NCI-H1092 (cell line): Measurements from ENCODE around the gene PEAK3.

Experiments
- DNase-seq: peaks from one replicate; lab custom pipeline; 2025; lab: John Stamatoyannopoulos, UW

The PEAK3 gene

DNA sequence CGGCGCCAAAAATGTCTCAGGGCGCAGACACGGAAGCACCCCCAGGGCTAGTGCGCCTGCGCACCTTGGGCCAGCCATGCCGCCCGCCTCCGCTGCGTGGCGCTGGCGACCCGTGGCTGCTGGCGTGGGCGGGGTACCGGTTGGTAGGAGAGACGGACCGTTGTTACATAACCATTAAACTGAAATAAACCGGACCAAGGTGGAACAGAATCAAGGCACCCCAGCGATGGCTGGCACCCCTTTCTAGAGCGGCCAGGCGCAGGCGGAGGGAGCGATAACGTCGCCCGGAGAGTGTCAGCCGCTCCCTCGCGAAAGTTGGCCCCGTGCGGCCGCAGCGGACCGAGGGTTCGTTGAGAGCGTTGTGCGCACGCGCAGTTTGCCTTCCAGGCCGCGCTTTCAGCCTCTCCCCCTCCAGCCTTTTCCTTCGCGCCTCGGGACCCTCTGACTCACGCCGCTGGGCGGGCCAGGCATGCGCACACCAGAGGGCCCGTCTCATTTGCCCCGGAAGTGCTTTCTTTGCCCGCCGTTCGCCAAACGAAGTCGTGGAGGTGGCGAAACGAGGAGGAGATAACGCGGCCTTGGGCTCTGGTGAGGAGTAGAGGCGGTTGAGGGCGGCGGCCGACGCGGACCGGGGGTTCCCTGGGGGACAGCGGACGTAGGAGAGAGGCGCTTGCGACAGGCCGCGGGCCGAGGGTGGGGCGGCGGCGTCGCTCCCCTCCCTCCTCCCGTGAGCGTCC is 45.5 kb downstream of the PEAK3 start, which contains the start of the genes PLEKHJ1 and SF3A2:
TSS of gene PLEKHJ1 (minus strand) at position 16 of the 737 bp plus-strand sequence. CDS start 81 bp downstream, outside the sequence.
TSS of gene SF3A2 (plus strand) at position 511 of the 737 bp plus-strand sequence. CDS start 6,595 bp downstream, outside the sequence.
- peak; percentile 98 for DNase-seq

DNA sequence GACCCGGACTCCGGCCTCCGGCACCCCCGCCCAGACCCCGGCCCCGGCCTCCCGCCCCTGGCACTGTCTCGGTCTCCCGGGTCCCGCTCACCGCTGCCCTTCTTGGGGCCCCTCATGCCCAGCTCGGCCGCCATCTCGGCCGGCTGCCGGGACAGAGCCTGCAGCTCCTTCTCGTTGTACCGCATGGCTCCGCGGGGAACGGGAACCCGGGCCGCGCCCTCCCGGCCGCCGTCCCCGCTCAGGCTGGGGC is 46.0 kb downstream of the PEAK3 start:
- no peak for DNase-seq

DNA sequence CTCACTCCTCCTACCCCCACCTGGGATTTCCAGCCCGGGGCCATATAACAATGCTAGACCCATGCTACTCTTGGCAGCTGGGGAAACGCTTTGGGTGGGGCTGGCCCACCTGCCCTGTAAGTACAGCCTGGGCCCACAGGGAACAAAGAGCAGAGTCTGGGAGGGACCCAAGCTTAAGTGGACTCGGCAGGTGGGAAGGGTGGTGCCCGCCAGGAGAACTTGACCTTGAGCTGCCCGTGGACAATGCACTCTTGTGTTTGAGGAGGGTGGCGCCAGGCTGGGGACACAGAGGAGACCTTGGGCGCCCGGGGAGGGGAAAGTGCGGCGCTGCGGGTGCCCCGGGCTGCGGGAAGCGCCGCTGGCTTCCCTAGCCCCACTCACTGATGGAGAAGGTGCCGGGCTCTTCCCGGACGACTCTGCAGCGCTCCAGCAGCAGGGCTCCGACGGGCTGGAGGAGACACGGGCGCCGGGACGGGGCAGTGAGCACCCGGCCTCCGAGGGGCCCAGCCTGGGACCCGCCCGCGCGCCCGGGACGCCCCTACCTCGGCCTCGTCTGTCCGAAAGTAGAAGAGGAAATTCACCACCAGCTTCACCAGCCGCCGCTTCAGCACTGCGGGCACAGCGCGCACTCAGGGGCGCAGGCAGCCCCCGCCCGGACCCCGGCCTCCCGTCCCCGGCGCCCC is 46.5 kb downstream of the PEAK3 start:
- peak; percentile 72 for DNase-seq

DNA sequence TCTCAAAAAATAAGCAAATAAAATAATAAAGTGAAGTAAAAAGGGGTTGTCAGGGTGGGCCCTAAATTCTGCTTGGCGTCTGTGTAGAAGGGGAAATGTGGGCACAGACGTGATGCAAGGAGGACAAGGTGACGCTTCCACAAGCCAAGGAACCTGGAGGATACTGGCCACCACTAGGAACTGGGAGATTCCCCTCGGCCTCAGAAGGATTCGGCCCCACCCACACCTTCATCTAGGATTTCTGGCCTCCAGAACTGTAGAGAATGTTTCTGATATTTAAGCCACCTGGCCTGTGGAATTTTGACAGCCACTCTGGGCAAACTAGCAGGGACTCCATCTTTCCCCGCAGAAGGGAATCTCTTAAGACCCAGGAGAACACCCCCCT is 47.0 kb downstream of the PEAK3 start:
- DNase-seq = no peak

DNA sequence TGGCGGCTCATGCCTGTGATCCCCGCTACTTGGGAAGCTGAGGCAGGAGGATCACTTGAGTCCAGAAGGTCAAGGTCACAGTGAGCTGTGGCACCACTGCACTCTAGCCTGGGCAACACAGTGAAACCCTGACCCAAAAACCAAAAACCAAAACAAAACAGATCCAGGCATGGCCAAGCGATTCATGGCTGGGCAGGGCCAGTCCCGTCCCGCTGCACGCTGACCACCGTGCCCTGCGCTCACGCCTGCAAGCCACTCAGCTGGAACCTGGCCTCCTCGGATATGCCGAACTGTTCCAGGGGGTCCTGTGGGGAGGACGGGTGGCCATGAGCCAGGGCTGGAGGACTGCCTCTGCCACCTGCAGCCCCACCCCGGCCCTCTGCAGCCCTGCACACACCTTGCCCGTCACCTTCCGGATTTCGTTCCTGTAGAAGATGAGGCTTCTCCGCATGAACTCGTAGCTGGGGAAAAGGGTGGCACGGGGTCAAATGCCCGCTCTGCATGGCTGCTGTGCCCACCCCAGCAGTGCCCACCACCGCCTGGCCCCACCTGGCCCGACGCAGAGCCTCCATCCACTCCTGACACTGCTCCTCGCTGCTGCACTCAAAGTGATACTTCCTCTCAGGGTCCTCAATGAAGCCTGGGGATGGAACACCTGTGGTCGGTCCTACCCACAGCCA is 48.2 kb downstream of the PEAK3 start:
- DNase-seq = no peak

DNA sequence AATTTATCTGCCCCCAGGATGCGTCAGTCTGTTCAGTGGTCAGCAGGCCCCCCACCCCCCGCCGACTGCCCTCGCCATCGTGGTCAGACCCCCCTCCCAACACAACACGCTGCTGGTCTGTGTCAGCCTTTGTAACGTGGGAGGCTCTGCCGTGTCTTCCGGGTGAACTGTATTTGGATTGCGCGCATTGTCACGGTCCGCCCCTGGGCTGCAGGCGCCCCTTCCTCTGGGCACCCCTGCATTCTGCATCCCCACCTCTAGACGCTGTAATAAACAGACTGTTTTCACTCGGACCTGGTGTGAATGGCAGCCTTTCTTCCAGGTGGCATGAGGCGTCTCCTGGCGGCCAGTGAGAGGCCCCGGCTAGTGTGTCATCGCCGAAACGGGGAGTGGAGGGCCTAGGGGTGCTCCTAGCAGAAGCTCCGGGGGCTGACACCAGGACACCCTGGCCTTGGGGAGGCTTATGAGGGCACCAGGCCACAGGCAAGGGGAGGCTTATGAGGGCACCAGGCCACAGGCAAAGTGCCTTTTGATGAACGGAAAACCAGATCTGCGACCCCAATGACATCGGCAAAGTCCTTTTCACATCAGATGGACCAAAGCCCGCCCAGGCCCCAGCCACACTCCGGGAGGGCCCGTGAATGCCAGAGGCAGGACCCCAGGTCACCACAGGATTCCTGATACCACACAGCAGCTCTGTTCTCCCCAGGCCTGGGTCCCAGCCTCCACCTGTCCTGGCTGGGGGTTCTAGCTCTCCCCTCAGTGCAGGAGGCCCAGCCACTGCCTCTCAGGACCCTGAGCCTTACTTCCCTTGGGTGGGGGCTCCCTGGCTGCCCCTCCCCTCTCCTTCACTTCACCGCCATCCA is 49.5 kb downstream of the PEAK3 start:
- DNase-seq = no peak

DNA sequence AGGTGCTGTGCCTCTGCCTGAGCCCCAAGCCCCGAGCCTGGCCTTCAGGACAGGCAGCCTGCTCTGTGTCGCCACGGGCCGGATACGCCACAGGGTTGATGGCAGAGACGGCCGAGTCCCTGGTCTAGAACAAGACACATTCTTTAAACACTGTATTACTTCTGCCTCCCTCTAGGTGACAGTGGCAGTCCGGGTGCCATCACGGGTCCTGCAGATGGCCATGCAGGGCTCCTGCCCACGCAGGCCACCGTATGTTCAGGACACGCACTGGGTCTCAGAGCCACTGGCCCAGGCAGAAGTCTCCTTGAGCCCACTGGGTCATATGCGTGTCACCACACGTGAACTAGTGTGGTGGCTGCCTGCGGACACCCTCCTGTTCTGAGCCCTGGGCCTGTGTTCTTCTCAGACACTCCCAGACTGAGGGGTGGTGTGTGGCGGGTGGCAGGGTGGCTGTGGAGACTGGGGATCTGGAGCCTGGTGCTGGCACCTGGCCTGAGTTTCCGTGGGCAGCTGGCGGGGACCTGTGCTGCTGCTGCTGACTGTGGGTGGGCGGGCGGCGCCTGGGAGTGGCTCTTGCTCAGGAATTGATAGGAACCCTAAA is 50.3 kb downstream of the PEAK3 start:
- no peak for DNase-seq

DNA sequence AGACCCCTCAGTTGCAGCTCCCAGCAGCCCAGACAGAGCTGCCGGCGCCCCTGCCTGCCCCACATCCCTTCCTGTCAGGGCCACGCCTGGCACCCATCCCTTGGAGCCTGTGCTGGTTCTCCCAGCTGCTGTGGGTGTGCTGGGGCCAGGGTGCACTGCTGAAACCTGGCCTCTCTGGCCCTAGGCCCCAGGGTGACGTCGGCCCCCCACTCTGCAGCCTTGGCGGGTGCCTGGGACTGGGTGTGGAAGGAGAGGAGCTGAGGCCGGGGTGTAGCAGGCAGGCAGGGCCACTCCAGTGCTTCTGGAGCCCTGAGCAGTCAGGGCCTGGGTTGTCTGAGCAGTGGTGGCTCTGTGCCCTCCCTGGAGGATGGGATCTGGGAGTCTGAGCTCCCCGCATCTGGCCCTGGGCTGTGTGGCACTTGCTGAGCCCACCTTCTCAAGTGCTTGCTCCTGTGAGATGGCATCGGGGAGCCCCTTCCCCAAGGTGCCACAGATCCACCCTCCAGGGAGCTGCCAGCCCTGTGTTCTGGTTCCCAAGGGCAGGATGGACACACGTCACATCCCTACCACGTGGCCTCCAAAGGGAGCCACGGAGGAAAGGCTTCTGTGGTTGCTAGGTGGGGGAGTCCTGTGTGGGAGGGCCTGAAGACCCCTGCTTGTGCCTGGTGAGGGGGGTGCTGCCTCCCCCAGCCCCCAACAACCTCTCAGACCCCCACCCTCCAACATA is 51.0 kb downstream of the PEAK3 start:
- no peak for DNase-seq

DNA sequence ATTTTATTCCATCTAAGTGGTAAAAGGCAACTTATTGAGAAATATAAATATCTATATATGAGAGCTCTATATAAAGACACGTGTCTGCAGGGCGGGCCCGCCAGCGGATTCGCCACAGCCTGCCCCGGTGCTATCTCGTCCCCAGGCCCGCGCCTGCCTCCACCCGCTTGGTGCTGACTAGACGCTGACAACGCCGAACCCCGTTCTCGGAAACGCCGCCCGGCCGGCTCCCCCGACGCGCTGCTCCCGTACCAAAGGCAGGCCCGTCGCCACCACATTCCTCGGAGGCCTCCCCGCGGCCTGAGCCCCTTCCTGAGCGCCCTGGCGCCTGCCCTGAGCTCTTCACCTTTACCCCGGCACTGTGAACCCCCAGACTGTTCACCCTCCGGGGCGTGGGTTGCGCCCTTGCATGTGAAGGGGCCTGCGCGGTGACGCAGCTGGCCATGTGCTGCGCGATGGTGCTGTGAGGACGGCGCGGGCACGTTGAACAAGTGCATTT is 51.9 kb downstream of the PEAK3 start:
- no peak for DNase-seq

DNA sequence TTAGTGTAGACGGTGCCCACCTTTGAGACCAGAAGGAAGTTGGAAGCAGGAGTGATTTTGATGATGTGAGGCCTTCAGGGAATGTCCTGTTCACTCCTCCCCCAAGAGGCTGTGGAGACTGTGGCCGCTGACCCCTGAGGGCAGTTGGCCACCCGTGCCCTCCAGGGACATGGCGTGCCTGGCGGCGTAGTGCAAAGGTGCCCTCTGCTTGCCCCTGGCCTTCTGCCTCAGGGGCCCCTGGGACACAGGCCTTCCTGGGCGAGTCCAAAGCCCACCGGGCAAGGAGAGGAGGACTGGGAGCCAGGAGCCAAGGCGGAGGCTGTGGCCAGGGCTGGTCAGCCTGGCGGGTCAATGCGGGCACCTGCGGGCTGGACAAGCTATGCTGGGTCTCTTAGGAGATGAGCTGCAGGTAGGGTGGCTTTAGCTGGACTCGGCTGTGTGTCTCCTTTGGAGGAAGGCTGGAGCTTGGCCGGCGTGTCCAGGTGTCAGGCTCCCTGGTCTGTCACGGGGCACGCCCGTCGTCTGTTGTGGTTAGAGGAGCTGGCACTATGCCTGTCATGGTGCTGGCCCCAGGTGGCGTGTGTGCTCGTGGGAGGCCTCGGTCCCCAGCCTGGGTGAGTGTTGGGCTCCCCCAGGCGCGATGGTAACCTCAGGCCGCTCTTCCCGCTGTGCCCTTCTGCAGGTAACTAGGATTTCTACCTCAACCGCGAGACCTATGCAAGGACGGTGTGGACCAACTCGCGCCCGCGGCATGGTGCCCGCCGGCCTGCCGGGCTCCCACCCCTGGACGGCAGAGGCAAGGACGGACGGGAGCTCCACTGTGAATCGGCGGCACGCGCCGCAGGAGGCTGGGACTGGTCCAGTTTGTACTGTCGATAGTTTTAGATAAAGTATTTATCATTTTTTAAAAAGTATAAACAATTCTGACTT is 52.6 kb downstream of the PEAK3 start:
- no peak for DNase-seq

DNA sequence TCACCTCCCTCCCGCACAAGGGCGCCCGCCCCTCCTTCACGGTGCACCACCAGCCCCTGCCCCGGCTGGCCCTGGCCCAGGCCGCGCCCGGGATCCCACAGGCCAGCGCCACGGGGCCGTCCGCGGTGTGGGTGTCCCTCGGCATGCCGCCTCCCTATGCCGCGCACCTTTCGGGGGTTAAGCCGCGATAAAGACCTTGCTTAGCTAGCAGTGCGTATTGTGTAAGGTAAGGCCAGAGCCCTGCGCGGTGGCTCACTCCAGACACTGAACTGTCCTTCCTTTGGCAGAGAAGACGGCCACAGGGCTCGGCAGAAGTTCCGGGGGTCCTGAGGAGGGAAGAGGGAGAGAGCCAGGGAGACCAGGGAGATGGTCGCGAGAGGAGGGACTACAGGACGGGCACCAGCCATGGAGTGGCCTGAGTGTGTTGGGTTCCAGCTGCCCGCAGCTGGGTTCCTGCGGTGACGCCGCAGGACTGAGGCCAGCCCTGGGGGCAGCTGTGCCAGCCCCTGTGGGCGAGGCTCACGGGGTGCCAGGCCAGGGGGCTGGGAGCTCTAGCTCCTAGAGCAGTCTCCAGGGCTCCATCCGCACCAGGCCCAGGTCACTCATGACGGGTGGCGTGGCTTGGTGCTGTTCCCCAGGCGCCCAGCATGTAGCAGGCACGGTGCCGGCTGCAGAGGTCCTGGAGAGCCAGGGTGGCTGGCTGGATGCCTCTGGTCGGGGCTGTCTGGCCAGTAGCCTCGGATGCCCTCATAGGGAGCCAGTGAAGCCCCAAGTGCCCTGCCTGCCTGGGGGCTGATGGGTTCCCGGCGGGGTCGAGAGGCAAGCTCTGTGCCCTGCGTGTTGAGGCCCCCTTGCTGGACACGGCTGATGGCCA is 53.6 kb downstream of the PEAK3 start:
- DNase-seq = no peak

DNA sequence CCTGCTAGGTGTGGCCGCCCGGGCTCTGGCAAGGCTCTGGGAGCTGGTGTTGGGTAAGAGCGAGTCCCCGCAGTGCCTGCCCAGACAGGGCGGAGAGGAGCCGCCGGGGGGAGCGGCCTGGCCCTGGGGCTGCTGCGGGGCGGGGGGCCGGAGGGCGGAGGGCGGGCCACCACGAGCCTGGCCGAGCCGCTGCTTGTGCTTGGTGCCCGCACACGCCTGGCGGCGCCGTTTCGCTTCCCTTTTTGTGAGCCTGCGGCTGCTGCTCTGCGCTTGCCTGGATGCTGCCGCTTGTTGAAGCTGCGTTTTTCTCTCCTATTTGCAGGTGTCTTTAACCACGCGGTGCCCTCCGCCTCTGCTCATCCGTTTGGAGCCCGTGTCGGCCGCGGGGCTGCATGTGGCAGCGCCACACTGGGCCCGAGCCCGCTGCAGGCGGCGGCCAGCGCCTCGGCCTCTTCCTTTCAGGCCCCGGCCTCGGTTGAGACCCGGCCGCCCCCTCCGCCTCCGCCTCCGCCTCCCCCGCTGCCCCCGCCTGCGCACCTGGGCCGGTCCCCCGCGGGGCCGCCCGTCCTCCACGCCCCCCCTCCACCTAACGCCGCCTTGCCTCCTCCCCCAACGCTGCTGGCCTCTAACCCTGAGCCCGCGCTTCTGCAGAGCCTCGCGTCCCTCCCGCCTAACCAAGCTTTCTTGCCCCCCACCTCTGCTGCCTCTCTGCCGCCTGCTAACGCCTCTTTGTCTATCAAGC is 54.4 kb downstream of the PEAK3 start:
- DNase-seq = no peak

DNA sequence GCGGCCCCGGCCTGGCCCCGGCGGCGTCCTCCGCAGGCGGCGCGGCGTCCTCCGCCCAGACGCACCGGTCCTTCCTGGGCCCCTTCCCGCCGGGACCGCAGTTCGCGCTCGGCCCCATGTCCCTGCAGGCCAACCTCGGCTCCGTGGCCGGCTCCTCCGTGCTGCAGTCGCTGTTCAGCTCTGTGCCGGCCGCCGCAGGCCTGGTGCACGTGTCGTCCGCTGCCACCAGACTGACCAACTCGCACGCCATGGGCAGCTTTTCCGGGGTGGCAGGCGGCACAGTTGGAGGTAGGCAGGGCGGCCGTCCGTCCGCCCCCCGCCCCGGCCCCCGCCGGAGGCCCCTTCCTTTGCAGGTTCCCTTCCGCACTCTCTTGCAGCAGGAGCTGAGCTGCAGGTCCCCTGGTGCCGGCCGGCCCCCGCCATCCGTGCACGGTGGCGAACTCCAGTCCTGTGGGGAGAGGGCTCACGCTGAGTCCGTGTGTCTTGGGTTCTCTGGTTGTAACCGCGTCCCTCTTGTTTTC is 55.1 kb downstream of the PEAK3 start:
- no peak for DNase-seq

DNA sequence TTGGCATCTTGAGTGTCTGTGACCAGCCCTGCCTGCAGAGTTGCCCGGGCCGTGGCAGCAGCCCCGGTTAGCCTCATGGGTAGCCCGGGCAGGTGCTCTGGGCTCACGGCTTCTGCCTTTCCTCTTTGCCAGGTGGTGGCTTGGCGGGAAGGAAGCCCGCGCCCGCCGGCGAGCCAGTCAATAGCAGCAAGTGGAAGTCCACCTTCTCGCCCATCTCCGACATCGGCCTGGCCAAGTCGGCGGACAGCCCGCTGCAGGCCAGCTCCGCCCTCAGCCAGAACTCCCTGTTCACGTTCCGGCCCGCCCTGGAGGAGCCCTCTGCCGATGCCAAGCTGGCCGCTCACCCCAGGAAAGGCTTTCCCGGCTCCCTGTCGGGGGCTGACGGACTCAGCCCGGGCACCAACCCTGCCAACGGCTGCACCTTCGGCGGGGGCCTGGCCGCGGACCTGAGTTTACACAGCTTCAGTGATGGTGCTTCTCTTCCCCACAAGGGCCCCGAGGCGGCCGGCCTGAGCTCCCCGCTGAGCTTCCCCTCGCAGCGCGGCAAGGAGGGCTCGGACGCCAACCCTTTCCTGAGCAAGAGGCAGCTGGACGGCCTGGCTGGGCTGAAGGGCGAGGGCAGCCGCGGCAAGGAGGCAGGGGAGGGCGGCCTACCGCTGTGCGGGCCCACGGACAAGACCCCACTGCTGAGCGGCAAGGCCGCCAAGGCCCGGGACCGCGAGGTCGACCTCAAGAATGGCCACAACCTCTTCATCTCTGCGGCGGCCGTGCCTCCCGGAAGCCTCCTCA is 55.7 kb downstream of the PEAK3 start:
- DNase-seq = no peak

DNA sequence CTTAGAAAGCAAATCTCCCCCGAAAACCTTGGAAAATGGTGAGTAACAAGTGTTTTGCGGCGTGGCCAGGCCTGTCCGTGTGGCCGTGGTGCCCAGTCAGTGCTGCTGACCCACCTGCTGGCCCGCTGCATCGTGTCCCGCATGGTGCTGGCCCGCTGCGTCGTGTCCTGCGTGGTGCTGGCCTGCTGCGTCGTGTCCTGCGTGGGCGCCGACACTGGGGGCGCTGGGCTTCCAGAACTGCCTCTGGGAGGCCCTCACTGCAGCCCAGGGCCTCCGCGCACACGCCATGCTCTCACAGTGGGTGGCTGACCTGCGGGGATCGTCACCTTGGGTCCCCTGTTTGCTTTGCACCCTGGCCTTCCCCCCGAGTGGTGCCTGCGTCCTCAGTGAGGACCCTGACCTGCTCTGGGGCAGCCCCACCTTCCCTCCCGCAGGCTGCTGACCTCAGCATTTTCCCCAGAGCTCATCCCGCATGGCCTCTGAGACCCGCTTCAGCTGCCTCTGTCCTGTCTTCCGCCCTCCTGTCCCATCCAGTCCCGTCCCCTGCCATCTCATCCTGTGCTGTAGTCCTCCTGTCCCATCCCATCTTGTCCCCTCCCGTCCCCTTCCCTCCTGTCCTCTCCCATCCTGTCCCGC is 56.4 kb downstream of the PEAK3 start:
- no peak for DNase-seq

DNA sequence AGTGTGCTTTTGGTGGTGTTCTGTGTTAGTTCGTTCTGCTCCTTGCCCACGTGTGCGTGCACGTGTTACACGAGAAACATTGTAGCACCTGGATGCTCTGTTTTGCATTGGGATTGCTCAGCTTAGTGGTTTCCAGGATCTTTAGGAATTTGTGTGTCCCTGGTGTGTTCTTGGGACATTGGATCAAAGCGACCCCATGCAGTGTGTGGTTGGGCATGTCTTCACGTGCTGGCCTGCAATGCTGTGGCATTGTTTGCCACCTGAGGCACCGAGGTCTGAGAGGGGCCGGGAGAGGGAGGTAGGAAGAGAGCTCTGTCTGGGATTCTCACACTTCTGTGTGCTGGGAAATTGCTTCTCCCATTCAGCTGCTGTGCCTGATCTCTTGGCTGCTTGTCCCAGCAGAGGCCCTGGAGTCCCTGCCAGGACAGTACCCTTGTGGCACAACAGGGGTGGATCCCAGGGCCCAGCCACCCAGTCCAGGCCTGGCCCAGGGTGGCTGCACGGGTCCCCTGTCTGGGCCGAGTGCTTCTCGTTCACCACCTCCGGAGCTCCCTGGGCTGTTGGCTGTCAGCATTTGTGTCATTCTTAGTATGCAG is 57.1 kb downstream of the PEAK3 start:
- DNase-seq = no peak
